Brain microvascular endothelial cell (primary cell): ENCODE data around the gene CRELD1.
"Not testable (repeated sequence)": the region's sequence is repeated elsewhere in the genome, so short reads cannot be mapped to it uniquely, and the experiment has no call there.

Source experiments
- DNase-seq: peaks from one replicate; pipeline ENCODE4 v3.0.0-alpha.2; 2020
- H3K27ac ChIP-seq: fragments of 250-450 bp; sonication (Bioruptor Pico); 2 replicates; pipeline ENCODE4 v1.5.1; 2020; ENCODE audit warnings: mild to moderate bottlenecking, moderate library complexity
- H3K27me3 ChIP-seq: fragments of 250-450 bp; sonication (Bioruptor Pico); replicated peaks from 2 replicates; pipeline ENCODE4 v1.5.1; 2020; ENCODE audit warnings: mild to moderate bottlenecking
- H3K36me3 ChIP-seq: fragments of 250-450 bp; sonication (Bioruptor Pico); replicated peaks from 2 replicates; pipeline ENCODE4 v1.5.1; 2020; ENCODE audit warnings: mild to moderate bottlenecking
- H3K4me3 ChIP-seq: 2 replicates; pipeline ENCODE4 v1.5.1; 2011; ENCODE audit warnings: low read depth, mild to moderate bottlenecking, control low read depth, low read length, moderate library complexity
- CTCF ChIP-seq: IDR thresholded peaks from 2 replicates; pipeline ENCODE4 v1.5.1; 2011; ENCODE audit warnings: low read depth, mild to moderate bottlenecking, moderate library complexity, low read length, control low read depth, inconsistent platforms; ENCODE audit errors: missing control alignments
- in situ Hi-C: cut with HindIII; loops from 2 replicates; pipeline ENCODE4 v1.10.0; 2017; ENCODE audit warnings: low sequenced_read_pairs, low pct_ligation_motif_present

Gene CRELD1

GRCh38 chr3:9934235-9934621, 594 bp downstream of the CRELD1 start:
- Histone ChIP-seq H3K27ac (peak overlapping the region; percentile 99), H3K36me3 (peaks cover 26% of the 10 kb centered on the region), H3K4me3 (peak overlapping the region; percentile 73), H3K27me3 (no peaks in the 10 kb centered on the region)
- TF ChIP-seq CTCF, result peak; percentile 50
- DNase-seq, result peak; percentile 35
- in situ Hi-C loops, result no loop called here

- Histone ChIP-seq H3K27ac (no peak overlapping the region), H3K4me3 (no peak overlapping the region), H3K27me3 (no peaks in the 10 kb centered on the region), H3K36me3 (peaks cover 26% of the 10 kb centered on the region)
- in situ Hi-C loops, result no loop called here
- no peak for DNase-seq
- no peak for TF ChIP-seq CTCF
Measured at GRCh38 chr3:9934993-9935392, 1.4 kb downstream of the CRELD1 start.

- no peak for DNase-seq
- Histone ChIP-seq H3K36me3 (peaks cover 29% of the 10 kb centered on the region), H3K4me3 (no peak overlapping the region), H3K27me3 (no peaks in the 10 kb centered on the region), H3K27ac (no peak overlapping the region)
- in situ Hi-C loops, result no loop called here
- no peak for TF ChIP-seq CTCF
Measured at GRCh38 chr3:9935966-9936510, 2.4 kb downstream of the CRELD1 start.

- Histone ChIP-seq H3K4me3 (no peak overlapping the region), H3K27me3 (no peaks in the 10 kb centered on the region), H3K36me3 (peaks cover 35% of the 10 kb centered on the region), H3K27ac (no peak overlapping the region)
- in situ Hi-C loops, result no loop called here
- DNase-seq, result no peak
- TF ChIP-seq CTCF, result no peak
Measured at GRCh38 chr3:9937486-9938238, 4.0 kb downstream of the CRELD1 start.

GRCh38 chr3:9938966-9939365, 5.3 kb downstream of the CRELD1 start:
- no peak for TF ChIP-seq CTCF
- no peak overlapping the region for H3K27ac ChIP-seq
- H3K27me3 ChIP-seq, result no peaks in the 10 kb centered on the region
- H3K4me3 ChIP-seq, result no peak overlapping the region
- DNase-seq, result no peak
- in situ Hi-C loops, result no loop called here
- peaks cover 37% of the 10 kb centered on the region for H3K36me3 ChIP-seq

- H3K4me3 ChIP-seq, H3K27ac ChIP-seq, DNase-seq, in situ Hi-C loops, H3K27me3 ChIP-seq: not testable (repeated sequence)
- peaks cover 38% of the 10 kb centered on the region for H3K36me3 ChIP-seq
Measured at GRCh38 chr3:9939906-9940305, 6.3 kb downstream of the CRELD1 start.
